ENCODE data around the gene ETV3L. TPM values are rescaled to one million over a fixed set of nuclear protein-coding genes. Genes with fewer than 3 reads are reported as not detected.
"Not testable (repeated sequence)": the region's sequence is repeated elsewhere in the genome, so short reads cannot be mapped to it uniquely, and the experiment has no call there.

Gene ETV3L
- total RNA-seq, 1 donor from 2014 or later, result not detected

- H3K4me1 Mint-ChIP-seq (ENCODE audit: low read depth, unreplicated experiment), result peaks cover 26% of the 10 kb centered on the region
- H2AFZ ChIP-seq (ENCODE audit: low read depth, low read length), result no peak overlapping the region
- peaks cover 29% of the 10 kb centered on the region for H3K4me1 ChIP-seq (ENCODE audit: insufficient read depth, low read length)
- no peak overlapping the region for H3K9ac ChIP-seq (ENCODE audit: low read length)
- no peak overlapping the region for H3K4me3 ChIP-seq (ENCODE audit: insufficient read depth, low read depth, low read length)
- no peaks in the 10 kb centered on the region for H3K36me3 ChIP-seq (ENCODE audit: insufficient read depth, low read length)
- FAIRE-seq, result no peak
- H3K79me2 ChIP-seq (ENCODE audit: insufficient read depth, low read length), result no peaks in the 10 kb centered on the region
- peaks cover 6% of the 10 kb centered on the region for H3K9me3 Mint-ChIP-seq (ENCODE audit: unreplicated experiment)
- no peaks in the 10 kb centered on the region for H3K36me3 Mint-ChIP-seq (ENCODE audit: low read depth, unreplicated experiment)
- H3K4me3 Mint-ChIP-seq (ENCODE audit: unreplicated experiment), result no peak overlapping the region
- no peak overlapping the region for H3K27ac ChIP-seq (ENCODE audit: low read depth, low read length)
- H3K27me3 ChIP-seq (ENCODE audit: insufficient read depth, low read length), result no peaks in the 10 kb centered on the region
- H3K27me3 Mint-ChIP-seq (ENCODE audit: low read depth, unreplicated experiment), result peaks cover 20% of the 10 kb centered on the region
- H3K4me2 ChIP-seq (ENCODE audit: low read length), result peak overlapping the region; percentile 17
- TF ChIP-seq, protein P1, sequence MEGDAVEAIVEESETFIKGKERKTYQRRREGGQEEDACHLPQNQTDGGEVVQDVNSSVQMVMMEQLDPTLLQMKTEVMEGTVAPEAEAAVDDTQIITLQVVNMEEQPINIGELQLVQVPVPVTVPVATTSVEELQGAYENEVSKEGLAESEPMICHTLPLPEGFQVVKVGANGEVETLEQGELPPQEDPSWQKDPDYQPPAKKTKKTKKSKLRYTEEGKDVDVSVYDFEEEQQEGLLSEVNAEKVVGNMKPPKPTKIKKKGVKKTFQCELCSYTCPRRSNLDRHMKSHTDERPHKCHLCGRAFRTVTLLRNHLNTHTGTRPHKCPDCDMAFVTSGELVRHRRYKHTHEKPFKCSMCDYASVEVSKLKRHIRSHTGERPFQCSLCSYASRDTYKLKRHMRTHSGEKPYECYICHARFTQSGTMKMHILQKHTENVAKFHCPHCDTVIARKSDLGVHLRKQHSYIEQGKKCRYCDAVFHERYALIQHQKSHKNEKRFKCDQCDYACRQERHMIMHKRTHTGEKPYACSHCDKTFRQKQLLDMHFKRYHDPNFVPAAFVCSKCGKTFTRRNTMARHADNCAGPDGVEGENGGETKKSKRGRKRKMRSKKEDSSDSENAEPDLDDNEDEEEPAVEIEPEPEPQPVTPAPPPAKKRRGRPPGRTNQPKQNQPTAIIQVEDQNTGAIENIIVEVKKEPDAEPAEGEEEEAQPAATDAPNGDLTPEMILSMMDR (IDR thresholded peaks at IDR 0.05; ENCODE audit: insufficient read depth, low read depth, low read length), result no peak
- no peak for TF ChIP-seq EZH2 (IDR thresholded peaks at IDR 0.05; ENCODE audit: insufficient read depth, low read length)
- no peaks in the 10 kb centered on the region for H4K20me1 ChIP-seq (ENCODE audit: insufficient read depth, low read length)
- H3K9me3 ChIP-seq (ENCODE audit: insufficient read depth, low read depth, low read length), result no peaks in the 10 kb centered on the region
- DNase-seq (ENCODE audit: low read depth), result peak; percentile 20
- H3K27ac Mint-ChIP-seq (ENCODE audit: unreplicated experiment), result peak overlapping the region; percentile 21
These were observed 5.1 kb upstream of the ETV3L start for GRCh38 chr1:157104598-157105293.

DNA sequence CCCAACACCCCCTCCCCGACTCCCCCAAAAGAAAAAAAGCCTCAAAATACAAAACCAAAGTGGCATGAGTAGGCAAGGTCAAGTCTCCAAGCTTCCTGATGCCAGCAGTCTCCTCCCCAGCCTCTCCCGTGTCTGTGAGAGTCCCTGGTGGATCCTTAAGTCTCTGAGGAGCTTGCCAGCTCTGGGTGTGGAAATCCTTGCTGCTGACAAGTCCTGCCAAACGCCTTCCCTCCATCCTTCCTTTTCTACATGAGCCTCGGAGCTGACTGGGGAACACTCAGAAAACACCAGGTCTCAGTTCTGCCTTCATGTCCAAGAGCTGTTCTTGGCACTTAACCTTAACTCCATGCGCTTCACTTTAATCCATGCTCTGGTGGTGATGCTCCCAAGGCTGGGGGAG is 3.7 kb upstream of the ETV3L start:
- FAIRE-seq (no peak), DNase-seq (ENCODE audit: low read depth) (no peak)
- TF ChIP-seq, protein P1 (IDR thresholded peaks at IDR 0.05; ENCODE audit: insufficient read depth, low read depth, low read length), result no peak
- TF ChIP-seq EZH2 (IDR thresholded peaks at IDR 0.05; ENCODE audit: insufficient read depth, low read length), result no peak
- H3K4me3 ChIP-seq (ENCODE audit: insufficient read depth, low read depth, low read length), result no peak overlapping the region
- no peaks in the 10 kb centered on the region for H3K79me2 ChIP-seq (ENCODE audit: insufficient read depth, low read length)
- no peaks in the 10 kb centered on the region for H4K20me1 ChIP-seq (ENCODE audit: insufficient read depth, low read length)
- Mint-ChIP-seq H3K27ac (ENCODE audit: unreplicated experiment) (no peak overlapping the region), H3K27me3 (ENCODE audit: low read depth, unreplicated experiment) (peaks cover 14% of the 10 kb centered on the region), H3K4me1 (ENCODE audit: low read depth, unreplicated experiment) (peaks cover 25% of the 10 kb centered on the region), H3K36me3 (ENCODE audit: low read depth, unreplicated experiment) (no peaks in the 10 kb centered on the region), H3K9me3 (ENCODE audit: unreplicated experiment) (peaks cover 6% of the 10 kb centered on the region), H3K4me3 (ENCODE audit: unreplicated experiment) (no peak overlapping the region)
- H3K4me2 ChIP-seq (ENCODE audit: low read length), result no peak overlapping the region
- no peak overlapping the region for H2AFZ ChIP-seq (ENCODE audit: low read depth, low read length)
- H3K27me3 ChIP-seq (ENCODE audit: insufficient read depth, low read length), result no peaks in the 10 kb centered on the region
- no peak overlapping the region for H3K9ac ChIP-seq (ENCODE audit: low read length)
- H3K27ac ChIP-seq (ENCODE audit: low read depth, low read length), result no peak overlapping the region
- peaks cover 29% of the 10 kb centered on the region for H3K4me1 ChIP-seq (ENCODE audit: insufficient read depth, low read length)
- H3K36me3 ChIP-seq (ENCODE audit: insufficient read depth, low read length), result no peaks in the 10 kb centered on the region
- no peaks in the 10 kb centered on the region for H3K9me3 ChIP-seq (ENCODE audit: insufficient read depth, low read depth, low read length)

DNA sequence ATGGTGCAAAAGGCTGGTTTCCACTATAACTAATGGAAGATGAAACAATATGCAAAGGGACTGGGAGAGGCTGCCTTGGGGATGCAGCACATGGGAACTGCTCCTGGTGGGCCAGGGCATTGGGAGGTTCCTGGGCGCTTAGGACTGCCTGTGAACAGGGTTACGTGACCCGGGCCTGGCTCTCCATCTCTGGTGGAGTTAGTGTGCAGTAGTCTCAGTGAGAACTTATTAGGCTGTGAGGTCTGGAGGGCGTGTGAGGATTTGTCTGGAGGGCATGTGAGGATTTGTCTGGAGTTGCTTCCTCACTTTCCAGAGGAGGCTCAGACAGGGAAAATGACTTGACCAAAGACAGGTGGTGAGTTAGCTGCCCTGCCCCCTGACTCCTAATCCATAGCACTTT is 1.5 kb upstream of the ETV3L start:
- H2AFZ ChIP-seq (ENCODE audit: low read depth, low read length), result no peak overlapping the region
- DNase-seq (ENCODE audit: low read depth) (no peak), FAIRE-seq (no peak)
- H3K36me3 Mint-ChIP-seq (ENCODE audit: low read depth, unreplicated experiment), result no peaks in the 10 kb centered on the region
- peaks cover 6% of the 10 kb centered on the region for H3K9me3 Mint-ChIP-seq (ENCODE audit: unreplicated experiment)
- H3K4me1 ChIP-seq (ENCODE audit: insufficient read depth, low read length), result peaks cover 14% of the 10 kb centered on the region
- H4K20me1 ChIP-seq (ENCODE audit: insufficient read depth, low read length), result no peaks in the 10 kb centered on the region
- peaks cover 16% of the 10 kb centered on the region for H3K4me1 Mint-ChIP-seq (ENCODE audit: low read depth, unreplicated experiment)
- H3K27me3 Mint-ChIP-seq (ENCODE audit: low read depth, unreplicated experiment), result peaks cover 19% of the 10 kb centered on the region
- no peak for TF ChIP-seq EZH2 (IDR thresholded peaks at IDR 0.05; ENCODE audit: insufficient read depth, low read length)
- TF ChIP-seq, protein P1 (IDR thresholded peaks at IDR 0.05; ENCODE audit: insufficient read depth, low read depth, low read length), result no peak
- no peak overlapping the region for H3K4me3 ChIP-seq (ENCODE audit: insufficient read depth, low read depth, low read length)
- H3K9ac ChIP-seq (ENCODE audit: low read length), result no peak overlapping the region
- H3K9me3 ChIP-seq (ENCODE audit: insufficient read depth, low read depth, low read length), result no peaks in the 10 kb centered on the region
- no peaks in the 10 kb centered on the region for H3K36me3 ChIP-seq (ENCODE audit: insufficient read depth, low read length)
- H3K4me2 ChIP-seq (ENCODE audit: low read length), result no peak overlapping the region
- H3K79me2 ChIP-seq (ENCODE audit: insufficient read depth, low read length), result no peaks in the 10 kb centered on the region
- H3K4me3 Mint-ChIP-seq (ENCODE audit: unreplicated experiment), result no peak overlapping the region
- H3K27ac Mint-ChIP-seq (ENCODE audit: unreplicated experiment), result no peak overlapping the region
- H3K27me3 ChIP-seq (ENCODE audit: insufficient read depth, low read length), result no peaks in the 10 kb centered on the region
- H3K27ac ChIP-seq (ENCODE audit: low read depth, low read length), result no peak overlapping the region

DNA sequence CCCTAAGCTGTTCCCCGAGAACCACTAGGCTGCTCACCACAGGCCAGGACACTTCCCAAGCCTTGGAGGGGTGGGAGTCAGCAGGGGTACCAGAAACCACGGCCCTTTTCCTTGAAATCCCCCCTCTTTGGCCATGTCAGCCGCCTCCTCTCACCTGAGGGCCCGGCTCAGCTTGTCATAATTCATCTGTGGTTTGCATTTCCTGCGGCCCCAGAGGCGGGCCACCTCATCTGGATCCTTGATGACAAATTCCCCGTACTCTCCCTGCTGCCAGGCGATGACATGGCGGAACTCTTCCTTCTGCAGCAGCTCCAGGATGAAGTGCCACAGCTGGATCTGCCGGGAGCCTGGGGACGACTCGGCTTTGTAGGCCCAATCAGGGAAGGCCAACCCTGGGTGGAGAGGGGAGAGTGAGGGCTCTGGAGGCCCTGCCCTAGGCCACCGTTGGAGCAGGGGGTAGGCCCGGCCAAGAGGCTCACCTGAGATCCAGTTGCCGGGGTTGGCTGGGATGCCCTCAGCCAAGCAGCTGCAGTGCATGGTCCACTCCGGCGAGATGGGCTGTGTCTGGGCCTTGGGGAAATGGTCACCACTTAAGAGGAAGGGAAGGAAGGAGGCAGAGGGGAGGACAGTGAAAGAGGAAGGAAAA is 498 bp downstream of the ETV3L start:
- H3K4me1 Mint-ChIP-seq (ENCODE audit: low read depth, unreplicated experiment); H2AFZ ChIP-seq (ENCODE audit: low read depth, low read length); H3K9ac ChIP-seq (ENCODE audit: low read length); FAIRE-seq; DNase-seq (ENCODE audit: low read depth); H3K36me3 Mint-ChIP-seq (ENCODE audit: low read depth, unreplicated experiment); H3K27ac ChIP-seq (ENCODE audit: low read depth, low read length); H3K79me2 ChIP-seq (ENCODE audit: insufficient read depth, low read length); H3K27me3 ChIP-seq (ENCODE audit: insufficient read depth, low read length); H3K4me1 ChIP-seq (ENCODE audit: insufficient read depth, low read length); H4K20me1 ChIP-seq (ENCODE audit: insufficient read depth, low read length); H3K4me3 Mint-ChIP-seq (ENCODE audit: unreplicated experiment); H3K27ac Mint-ChIP-seq (ENCODE audit: unreplicated experiment); H3K4me3 ChIP-seq (ENCODE audit: insufficient read depth, low read depth, low read length); H3K9me3 ChIP-seq (ENCODE audit: insufficient read depth, low read depth, low read length); H3K4me2 ChIP-seq (ENCODE audit: low read length); H3K36me3 ChIP-seq (ENCODE audit: insufficient read depth, low read length); H3K9me3 Mint-ChIP-seq (ENCODE audit: unreplicated experiment): not testable (repeated sequence)
- peaks cover 19% of the 10 kb centered on the region for H3K27me3 Mint-ChIP-seq (ENCODE audit: low read depth, unreplicated experiment)
